Fibroblast of lung (primary cell): ENCODE results near the gene TNFRSF14. TPM values are rescaled to one million over a fixed set of nuclear protein-coding genes. Genes with fewer than 3 reads are reported as not detected.

ENCODE experiments used
- DNase-seq, 2 donors: peaks; one replicate each; pipeline versions ENCODE4 v3.0.0 to v3.0.0-alpha.2; 2010; ENCODE audit warnings: low read depth in 2 of 2
- H2AFZ ChIP-seq: 2 replicates; pipeline ENCODE4 v1.5.1; 2012; ENCODE audit warnings: low read length, control low read depth, inconsistent platforms
- H3K27ac ChIP-seq: 2 replicates; pipeline ENCODE4 v1.5.1; 2011; ENCODE audit warnings: low read length, control low read depth; ENCODE audit not compliant: insufficient read depth
- H3K27me3 ChIP-seq: 2 replicates; pipeline ENCODE4 v1.5.1; 2011; ENCODE audit warnings: mild to moderate bottlenecking, low read length; ENCODE audit not compliant: control insufficient read depth, insufficient read depth
- H3K36me3 ChIP-seq: 2 replicates; pipeline ENCODE4 v1.5.1; 2011; ENCODE audit warnings: low read length; ENCODE audit not compliant: control insufficient read depth, insufficient read depth
- H3K4me1 ChIP-seq: 2 replicates; pipeline ENCODE4 v1.5.1; 2011; ENCODE audit warnings: low read length; ENCODE audit not compliant: control insufficient read depth, insufficient read depth; ENCODE audit errors: extremely low read depth
- H3K4me2 ChIP-seq: 2 replicates; pipeline ENCODE4 v1.5.1; 2011; ENCODE audit warnings: low read length, control low read depth; ENCODE audit not compliant: insufficient read depth; ENCODE audit errors: extremely low read depth
- H3K4me3 ChIP-seq, 4 experiments: fragments of 200-600 bp in 1 of 4; sonication (generic) in 1 of 4; replicated peaks in 1 of 4; 2 replicates each; pipeline ENCODE4 v1.5.1; 2011 to 2016; ENCODE audit warnings: low read length in 4 of 4, low read depth in 3 of 4, mild to moderate bottlenecking in 3 of 4, control low read depth in 2 of 4, inconsistent platforms in 1 of 4, mixed read lengths in 1 of 4; ENCODE audit not compliant: insufficient read depth in 1 of 4; ENCODE audit errors: control extremely low read depth in 1 of 4
- H3K79me2 ChIP-seq: 2 replicates; pipeline ENCODE4 v1.5.1; 2012; ENCODE audit warnings: mild to moderate bottlenecking, low read length, inconsistent platforms; ENCODE audit not compliant: control insufficient read depth, insufficient read depth
- H3K9ac ChIP-seq: 2 replicates; pipeline ENCODE4 v1.5.1; 2011; ENCODE audit warnings: mild to moderate bottlenecking, low read length, control low read depth; ENCODE audit not compliant: insufficient read depth
- H3K9me3 ChIP-seq: 2 replicates; pipeline ENCODE4 v1.5.1; 2012; ENCODE audit warnings: low read depth, low read length; ENCODE audit not compliant: control insufficient read depth, insufficient read depth
- H4K20me1 ChIP-seq: 2 replicates; pipeline ENCODE4 v1.5.1; 2011; ENCODE audit warnings: low read length; ENCODE audit not compliant: control insufficient read depth, insufficient read depth; ENCODE audit errors: extremely low read depth
- EZH2 ChIP-seq: IDR thresholded peaks from 2 replicates; pipeline ENCODE4 v1.5.1; 2012; ENCODE audit warnings: low read length, control low read depth, mild to moderate bottlenecking; ENCODE audit errors: missing control alignments
- polyA plus RNA-seq, 2 donors: library from polyadenylated mRNA; depleted of rRNA in 1 of 2; stranded (reverse) in 1 of 2; unstranded in 1 of 2; fragments of >200 nt; gene quantifications; 2 replicates each; pipeline ENCODE4 v1.2.1, GENCODE V29; 2011 to 2012; ENCODE audit warnings: missing spikeins in 1 of 2
- total RNA-seq: library from RNA; depleted of rRNA; stranded (reverse); fragments of >200 nt; gene quantifications from 2 replicates; pipeline ENCODE4 v1.2.1, GENCODE V29; 2014
- TF ChIP-seq, protein P1 (sequence below), 2 donors: IDR thresholded peaks in 1 of 2; conservative IDR thresholded peaks in 1 of 2; 1 replicate in 1 of 2; 2 replicates in 1 of 2; pipeline ENCODE4 v1.5.1; 2011 to 2012; ENCODE audit warnings: low read length in 2 of 2, control low read depth in 1 of 2, inconsistent platforms in 1 of 2, low read depth in 1 of 2, mild to moderate bottlenecking in 1 of 2

TNFRSF14 gene
- total and polyA plus RNA-seq, 2 donors (not counting 1 experiment from before 2014, with no cell fraction given): 15.2 to 85.0 TPM

DNA sequence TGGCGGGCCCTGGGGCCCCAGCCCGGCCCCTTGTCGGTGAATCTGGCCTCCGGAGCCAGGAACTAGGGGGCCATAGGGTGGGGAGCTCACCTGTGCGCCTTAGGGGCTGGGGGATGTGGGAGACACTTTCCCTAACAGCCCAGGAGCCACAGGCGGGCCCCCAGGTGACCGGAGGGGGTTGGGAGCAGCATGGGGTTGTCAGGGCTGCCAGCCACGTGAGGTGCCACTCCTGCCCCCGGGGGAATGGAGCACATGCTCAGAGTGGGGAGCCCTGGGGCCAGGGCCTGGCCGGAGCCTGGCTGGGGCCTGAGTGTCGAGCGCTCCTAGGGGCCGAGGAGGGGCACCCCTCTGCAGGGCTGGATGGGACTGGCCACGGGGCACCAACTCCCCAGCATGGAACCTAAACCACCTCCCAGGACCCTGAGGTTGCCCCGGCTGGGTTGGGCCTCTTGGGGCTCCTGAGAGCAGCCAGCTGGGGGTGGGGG lies 50.3 kb downstream of the TNFRSF14 start:
- H3K4me3 ChIP-seq: no peak overlapping the region
- H3K27me3 ChIP-seq: no peaks in the 10 kb centered on the region
- no peak for TF ChIP-seq EZH2
- no peak overlapping the region for H2AFZ ChIP-seq
- no peaks in the 10 kb centered on the region for H3K9me3 ChIP-seq
- H3K36me3 ChIP-seq: no peaks in the 10 kb centered on the region
- H4K20me1 ChIP-seq: no peaks in the 10 kb centered on the region
- H3K9ac ChIP-seq: no peak overlapping the region
- no peaks in the 10 kb centered on the region for H3K4me1 ChIP-seq
- H3K79me2 ChIP-seq: no peaks in the 10 kb centered on the region
- no peak overlapping the region for H3K27ac ChIP-seq
- no peak overlapping the region for H3K4me2 ChIP-seq
- no peak for DNase-seq

DNA sequence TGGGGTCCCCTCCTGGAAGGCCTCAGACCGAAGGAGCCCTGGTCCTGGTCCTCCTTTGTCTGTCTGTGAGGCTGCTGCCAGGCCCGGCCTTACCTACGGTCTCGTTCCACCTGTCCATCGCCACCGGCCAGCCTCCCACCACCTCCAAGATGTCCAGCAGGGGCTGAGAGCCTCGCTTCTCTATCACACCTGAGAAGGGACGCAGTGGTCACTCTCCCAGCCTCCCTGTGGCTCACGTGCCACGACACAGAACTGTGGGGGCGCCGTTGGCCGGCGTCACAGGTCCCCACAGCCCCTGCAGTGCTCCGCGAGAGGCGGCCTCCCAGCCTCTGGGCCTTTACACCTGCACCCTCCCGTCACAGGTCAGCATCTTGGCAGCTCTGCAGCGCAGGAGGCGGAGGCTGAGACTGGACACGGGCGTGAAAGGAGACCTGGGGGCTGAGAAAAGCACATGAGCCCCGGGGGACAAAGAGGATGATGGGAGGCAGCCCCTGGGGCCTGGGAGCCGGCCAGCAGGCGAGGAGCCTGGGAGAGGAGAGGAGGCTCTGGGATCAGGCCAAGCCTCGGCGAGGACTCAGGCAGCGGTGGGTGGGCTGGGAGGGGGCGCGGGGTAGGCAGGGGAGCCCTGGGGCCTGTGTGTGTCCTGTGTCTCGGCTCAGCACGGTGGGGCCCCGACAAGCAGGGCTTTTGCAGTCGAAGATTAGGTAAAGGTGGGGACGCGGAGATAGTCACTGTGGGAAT lies 50.9 kb downstream of the TNFRSF14 start:
- Histone ChIP-seq H3K79me2 (no peaks in the 10 kb centered on the region), H3K36me3 (no peaks in the 10 kb centered on the region), H3K4me1 (no peaks in the 10 kb centered on the region)

DNA sequence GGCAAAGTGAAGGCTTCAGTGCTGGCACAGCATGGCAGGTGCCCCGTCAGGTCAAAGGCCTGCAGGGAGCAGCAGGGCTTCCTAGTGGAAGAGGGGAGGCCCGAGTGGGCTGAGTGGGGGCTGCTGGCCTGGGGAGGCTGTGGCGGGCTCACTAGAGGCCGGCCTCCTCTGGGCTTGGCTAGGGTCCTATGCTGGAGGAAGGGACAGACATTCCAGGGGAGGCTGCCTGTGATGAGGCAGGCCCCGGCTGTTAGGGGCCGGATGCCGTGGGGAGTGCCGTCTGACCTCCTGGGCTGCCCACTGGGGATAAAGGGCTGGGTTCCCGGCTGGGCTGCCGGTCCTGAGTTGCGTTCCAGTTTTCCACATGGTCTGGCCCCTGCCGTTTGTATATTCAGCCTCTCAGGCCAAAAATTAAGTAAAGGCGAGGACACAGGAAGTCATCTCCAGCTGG lies 51.5 kb downstream of the TNFRSF14 start:
- H4K20me1 ChIP-seq: no peaks in the 10 kb centered on the region
- no peaks in the 10 kb centered on the region for H3K27me3 ChIP-seq
- H2AFZ ChIP-seq: no peak overlapping the region
- no peak overlapping the region for H3K9ac ChIP-seq
- no peak overlapping the region for H3K27ac ChIP-seq
- H3K4me2 ChIP-seq: no peak overlapping the region
- H3K4me1 ChIP-seq: no peaks in the 10 kb centered on the region
- H3K9me3 ChIP-seq: no peaks in the 10 kb centered on the region
- no peaks in the 10 kb centered on the region for H3K36me3 ChIP-seq
- H3K4me3 ChIP-seq: no peak overlapping the region
- DNase-seq: no peak
- TF ChIP-seq, protein P1, sequence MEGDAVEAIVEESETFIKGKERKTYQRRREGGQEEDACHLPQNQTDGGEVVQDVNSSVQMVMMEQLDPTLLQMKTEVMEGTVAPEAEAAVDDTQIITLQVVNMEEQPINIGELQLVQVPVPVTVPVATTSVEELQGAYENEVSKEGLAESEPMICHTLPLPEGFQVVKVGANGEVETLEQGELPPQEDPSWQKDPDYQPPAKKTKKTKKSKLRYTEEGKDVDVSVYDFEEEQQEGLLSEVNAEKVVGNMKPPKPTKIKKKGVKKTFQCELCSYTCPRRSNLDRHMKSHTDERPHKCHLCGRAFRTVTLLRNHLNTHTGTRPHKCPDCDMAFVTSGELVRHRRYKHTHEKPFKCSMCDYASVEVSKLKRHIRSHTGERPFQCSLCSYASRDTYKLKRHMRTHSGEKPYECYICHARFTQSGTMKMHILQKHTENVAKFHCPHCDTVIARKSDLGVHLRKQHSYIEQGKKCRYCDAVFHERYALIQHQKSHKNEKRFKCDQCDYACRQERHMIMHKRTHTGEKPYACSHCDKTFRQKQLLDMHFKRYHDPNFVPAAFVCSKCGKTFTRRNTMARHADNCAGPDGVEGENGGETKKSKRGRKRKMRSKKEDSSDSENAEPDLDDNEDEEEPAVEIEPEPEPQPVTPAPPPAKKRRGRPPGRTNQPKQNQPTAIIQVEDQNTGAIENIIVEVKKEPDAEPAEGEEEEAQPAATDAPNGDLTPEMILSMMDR (conservative IDR thresholded peaks at IDR 0.05 in 1 of 2, IDR thresholded peaks at IDR 0.05 in 1 of 2; ENCODE audit: low read depth in 1 of 2, low read length in 2 of 2): no peak
- no peak for TF ChIP-seq EZH2
- H3K79me2 ChIP-seq: no peaks in the 10 kb centered on the region

More for the DNA sequence above, 50.9 kb downstream of the TNFRSF14 start:
- Histone ChIP-seq H3K9me3 (no peaks in the 10 kb centered on the region), H3K4me3 (no peak overlapping the region), H3K9ac (no peak overlapping the region), H3K27me3 (no peaks in the 10 kb centered on the region), H2AFZ (no peak overlapping the region), H3K4me2 (no peak overlapping the region), H4K20me1 (no peaks in the 10 kb centered on the region), H3K27ac (no peak overlapping the region)
- TF ChIP-seq EZH2: no peak
- no peak for DNase-seq
